ENCODE measurements around the gene RORB.

The RORB gene

DNA sequence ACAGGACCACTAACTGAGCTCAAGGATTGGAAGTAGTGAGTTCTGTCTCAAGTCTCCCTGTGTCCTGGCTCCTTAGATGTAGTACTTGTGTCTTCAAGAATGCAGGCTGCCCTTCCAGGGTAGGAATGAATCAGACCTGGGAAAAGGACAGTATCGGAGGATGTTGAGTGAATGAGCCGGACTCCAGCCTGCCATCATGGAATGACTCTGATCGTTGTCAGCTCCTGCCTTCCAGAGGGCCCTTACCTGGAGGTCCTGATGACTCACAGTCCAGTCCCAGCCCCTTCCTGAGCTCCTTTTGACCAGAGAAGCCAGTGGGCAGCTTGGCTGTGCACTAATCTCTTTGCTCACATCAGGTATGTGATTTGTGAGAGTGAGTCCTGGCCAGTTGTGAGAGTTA lies 229.4 kb downstream of the RORB start:
- no peak for DNase-seq
- intact Hi-C loops (cut with DNase I; ENCODE audit: low total_unique reads): no loop called here
- no peaks in the 10 kb centered on the region for H3K27me3 ChIP-seq
- H3K9me3 ChIP-seq: no peaks in the 10 kb centered on the region
- no peak overlapping the region for H3K27ac ChIP-seq
- H3K4me3 ChIP-seq: no peak overlapping the region
- TF ChIP-seq, protein P1, sequence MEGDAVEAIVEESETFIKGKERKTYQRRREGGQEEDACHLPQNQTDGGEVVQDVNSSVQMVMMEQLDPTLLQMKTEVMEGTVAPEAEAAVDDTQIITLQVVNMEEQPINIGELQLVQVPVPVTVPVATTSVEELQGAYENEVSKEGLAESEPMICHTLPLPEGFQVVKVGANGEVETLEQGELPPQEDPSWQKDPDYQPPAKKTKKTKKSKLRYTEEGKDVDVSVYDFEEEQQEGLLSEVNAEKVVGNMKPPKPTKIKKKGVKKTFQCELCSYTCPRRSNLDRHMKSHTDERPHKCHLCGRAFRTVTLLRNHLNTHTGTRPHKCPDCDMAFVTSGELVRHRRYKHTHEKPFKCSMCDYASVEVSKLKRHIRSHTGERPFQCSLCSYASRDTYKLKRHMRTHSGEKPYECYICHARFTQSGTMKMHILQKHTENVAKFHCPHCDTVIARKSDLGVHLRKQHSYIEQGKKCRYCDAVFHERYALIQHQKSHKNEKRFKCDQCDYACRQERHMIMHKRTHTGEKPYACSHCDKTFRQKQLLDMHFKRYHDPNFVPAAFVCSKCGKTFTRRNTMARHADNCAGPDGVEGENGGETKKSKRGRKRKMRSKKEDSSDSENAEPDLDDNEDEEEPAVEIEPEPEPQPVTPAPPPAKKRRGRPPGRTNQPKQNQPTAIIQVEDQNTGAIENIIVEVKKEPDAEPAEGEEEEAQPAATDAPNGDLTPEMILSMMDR (IDR thresholded peaks at IDR 0.05): no peak
- peaks cover 0 to 4% (median 0%) of the 10 kb centered on the region in 4 donors for H3K4me1 ChIP-seq
- no peaks in the 10 kb centered on the region for H3K36me3 ChIP-seq

DNA sequence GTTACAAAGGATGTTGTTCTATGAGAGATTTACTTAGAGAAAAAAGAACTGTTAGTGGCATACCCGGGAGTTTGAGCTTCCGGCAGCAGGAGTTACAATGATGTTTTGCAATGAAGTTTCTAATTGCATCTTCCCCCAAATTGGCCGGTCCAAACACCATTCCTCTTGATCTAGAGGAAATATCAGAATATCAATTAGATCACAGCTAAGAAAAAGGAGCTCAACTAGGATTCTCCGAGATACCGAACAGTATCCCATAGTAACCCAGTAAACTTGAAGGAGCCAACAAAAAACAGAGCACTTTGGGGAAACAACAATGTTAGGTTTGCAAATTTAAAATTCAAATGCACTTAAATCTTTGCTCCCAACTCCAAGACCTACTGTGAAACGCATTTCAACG lies 231.0 kb downstream of the RORB start:
- intact Hi-C loops (cut with DNase I; ENCODE audit: low total_unique reads): no loop called here
- Histone ChIP-seq H3K4me3 (no peak overlapping the region), H3K27ac (no peak overlapping the region), H3K36me3 (no peaks in the 10 kb centered on the region), H3K4me1 (peaks cover 0 to 4% (median 0%) of the 10 kb centered on the region in 4 donors), H3K27me3 (no peaks in the 10 kb centered on the region), H3K9me3 (no peaks in the 10 kb centered on the region)
- TF ChIP-seq, protein P1 (IDR thresholded peaks at IDR 0.05): no peak
- DNase-seq: no peak

DNA sequence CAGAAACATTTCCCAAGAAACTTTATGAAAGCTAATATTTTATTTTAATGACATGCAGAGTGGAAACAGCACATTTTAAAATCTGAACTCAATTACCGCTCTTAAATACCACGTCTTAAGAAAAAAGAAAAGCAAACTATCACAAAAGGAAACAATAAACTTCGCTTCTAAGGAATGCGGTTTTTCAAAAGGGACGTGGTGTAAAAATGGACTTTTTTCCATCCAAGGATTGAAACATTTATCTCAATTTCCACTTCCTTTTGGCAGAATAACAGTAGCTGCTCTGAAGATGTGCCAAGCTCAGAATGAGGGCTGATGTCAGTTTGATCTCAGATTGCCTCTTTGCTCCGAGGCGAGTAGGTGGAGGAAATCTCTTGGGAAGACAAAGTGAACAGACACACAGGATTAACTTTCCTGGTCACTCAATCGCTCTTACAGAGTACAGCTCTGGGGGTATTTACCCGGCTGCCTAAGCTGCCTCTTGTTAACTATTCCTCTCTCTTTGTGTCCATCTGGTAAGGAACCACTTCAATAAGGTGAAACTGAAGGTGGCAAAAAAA lies 232.1 kb downstream of the RORB start:
- H3K4me1 ChIP-seq: peaks cover 0 to 4% (median 0%) of the 10 kb centered on the region in 4 donors
- H3K4me3 ChIP-seq: no peak overlapping the region
- intact Hi-C loops (cut with DNase I; ENCODE audit: low total_unique reads): no loop called here
- TF ChIP-seq, protein P1 (IDR thresholded peaks at IDR 0.05): no peak
- H3K27me3 ChIP-seq: no peaks in the 10 kb centered on the region
- H3K27ac ChIP-seq: no peak overlapping the region
- no peaks in the 10 kb centered on the region for H3K36me3 ChIP-seq
- no peaks in the 10 kb centered on the region for H3K9me3 ChIP-seq
- no peak for DNase-seq

DNA sequence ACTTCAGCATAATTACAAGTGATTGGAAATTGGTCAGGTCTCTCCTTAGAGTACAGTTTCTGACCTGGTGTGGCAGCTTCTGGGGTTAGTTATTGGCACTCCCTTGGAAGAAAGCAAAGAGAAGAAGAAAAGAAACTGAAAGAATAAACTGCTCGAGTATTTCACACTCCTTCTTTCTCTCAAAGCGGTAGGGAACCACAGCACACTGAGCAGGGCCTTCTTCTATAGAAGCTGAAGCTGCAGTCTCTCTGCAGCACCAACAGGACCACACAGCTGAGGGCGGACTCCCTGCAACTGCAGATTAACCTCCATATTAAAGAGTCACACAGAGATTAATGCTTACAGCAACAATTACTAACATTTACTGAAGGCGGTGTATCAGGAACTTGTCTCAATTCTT lies 238.6 kb downstream of the RORB start:
- H3K27ac ChIP-seq: no peak overlapping the region
- no peak for DNase-seq
- intact Hi-C loops (cut with DNase I; ENCODE audit: low total_unique reads): no loop called here

DNA sequence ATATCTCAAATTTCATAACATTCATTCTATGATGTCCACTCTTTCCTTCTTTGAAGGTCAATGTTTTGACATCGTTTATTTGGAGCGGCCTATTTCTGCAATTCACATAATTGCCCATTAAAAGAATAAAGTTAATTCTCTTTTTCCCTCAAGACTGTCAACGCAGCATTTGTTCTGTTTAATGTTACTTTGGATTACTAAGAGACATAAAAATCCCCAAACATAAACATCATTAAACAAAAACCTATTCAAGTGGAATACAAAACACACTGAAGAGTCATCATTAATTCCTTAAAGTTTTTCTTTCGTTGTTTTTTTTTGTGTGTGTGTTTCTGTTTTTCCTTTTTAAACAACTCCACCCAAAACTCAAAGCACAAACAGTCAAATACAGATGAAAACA lies 239.5 kb downstream of the RORB start:
- Histone ChIP-seq H3K27ac (no peak overlapping the region), H3K36me3 (no peaks in the 10 kb centered on the region), H3K4me1 (no peaks in the 10 kb centered on the region), H3K27me3 (peaks cover 0 to 7% of the 10 kb centered on the region in 2 donors), H3K4me3 (no peak overlapping the region), H3K9me3 (no peaks in the 10 kb centered on the region)
- intact Hi-C loops (cut with DNase I; ENCODE audit: low total_unique reads): no loop called here
- DNase-seq: no peak
- TF ChIP-seq, protein P1 (IDR thresholded peaks at IDR 0.05): no peak

More for the DNA sequence above, 238.6 kb downstream of the RORB start:
- Histone ChIP-seq H3K9me3 (no peaks in the 10 kb centered on the region), H3K27me3 (no peaks in the 10 kb centered on the region), H3K4me3 (no peak overlapping the region), H3K4me1 (no peaks in the 10 kb centered on the region), H3K36me3 (no peaks in the 10 kb centered on the region)
- TF ChIP-seq, protein P1 (IDR thresholded peaks at IDR 0.05): no peak
